ENCODE measurements around the gene NOTCH3.

The NOTCH3 gene

GRCh38 chr19:15237759-15238638 lies 37.2 kb upstream of the NOTCH3 start:
- no peak for DNase-seq (ENCODE audit: extremely low read depth in 1 of 2, low read depth in 1 of 2)

DNA sequence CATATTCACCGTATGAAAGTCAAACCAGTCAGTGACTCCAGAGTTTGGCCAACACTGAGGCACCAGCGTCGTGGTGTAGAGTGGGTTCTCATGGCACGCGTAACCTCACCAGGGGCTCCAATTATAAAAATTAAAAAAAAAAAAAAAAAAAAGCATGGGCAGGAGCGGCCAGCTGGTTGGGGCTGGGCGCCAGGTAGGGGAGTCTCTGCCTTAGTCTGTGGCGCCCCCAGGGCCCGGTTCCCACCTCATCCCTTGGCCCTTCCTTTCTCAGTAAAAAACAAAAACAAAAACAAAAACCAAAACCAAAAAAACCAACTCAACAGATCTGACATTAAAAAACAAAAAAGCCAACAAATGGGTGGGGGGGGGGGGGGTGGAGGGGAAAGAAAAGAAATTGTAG lies 36.1 kb upstream of the NOTCH3 start:
- no peak for DNase-seq (ENCODE audit: extremely low read depth in 1 of 2, low read depth in 1 of 2)

GRCh38 chr19:15235781-15236180 lies 35.0 kb upstream of the NOTCH3 start:
- no peak for DNase-seq (ENCODE audit: extremely low read depth in 1 of 2, low read depth in 1 of 2)

DNA sequence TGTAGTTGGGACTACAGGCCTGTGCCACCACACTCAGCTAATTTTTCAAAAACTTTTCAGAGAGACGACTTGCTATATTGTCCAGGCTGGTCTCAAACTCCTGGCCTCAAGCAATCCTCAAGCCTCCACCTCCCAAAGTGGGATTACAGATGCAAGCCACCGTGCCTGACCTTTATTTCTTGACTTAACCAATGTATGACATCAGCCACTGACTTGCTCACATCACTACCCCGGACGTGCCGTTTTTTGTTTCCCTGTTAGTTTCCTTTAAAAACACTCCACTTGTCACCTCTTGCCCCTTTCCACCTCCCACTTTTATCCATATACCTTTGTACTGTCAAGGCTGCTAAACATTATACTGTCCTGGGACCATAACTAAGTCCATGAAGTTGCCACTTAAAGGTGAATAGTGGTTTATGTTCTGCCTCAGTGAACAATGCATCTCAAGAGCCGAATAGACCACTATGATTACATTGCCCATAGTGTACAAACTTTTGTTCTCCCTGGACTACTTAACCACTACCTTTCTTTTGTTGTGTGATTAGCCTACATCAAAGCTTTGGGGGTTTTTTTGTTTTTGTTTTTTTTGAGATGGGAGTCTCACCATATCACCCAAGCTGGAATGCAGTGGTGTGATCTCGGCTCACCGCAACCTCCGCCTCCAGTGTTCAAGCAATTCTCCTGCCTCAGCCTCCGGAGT lies 33.8 kb upstream of the NOTCH3 start:
- no peak for DNase-seq (ENCODE audit: extremely low read depth in 1 of 2, low read depth in 1 of 2)

GRCh38 chr19:15231271-15231670 lies 30.5 kb upstream of the NOTCH3 start:
- DNase-seq (ENCODE audit: extremely low read depth in 1 of 2, low read depth in 1 of 2): no peak

GRCh38 chr19:15227261-15227660 lies 26.5 kb upstream of the NOTCH3 start:
- DNase-seq (ENCODE audit: extremely low read depth in 1 of 2, low read depth in 1 of 2): no peak

- DNase-seq (ENCODE audit: extremely low read depth in 1 of 2, low read depth in 1 of 2): no peak
Measured at GRCh38 chr19:15225760-15226159, 25.0 kb upstream of the NOTCH3 start.

DNA sequence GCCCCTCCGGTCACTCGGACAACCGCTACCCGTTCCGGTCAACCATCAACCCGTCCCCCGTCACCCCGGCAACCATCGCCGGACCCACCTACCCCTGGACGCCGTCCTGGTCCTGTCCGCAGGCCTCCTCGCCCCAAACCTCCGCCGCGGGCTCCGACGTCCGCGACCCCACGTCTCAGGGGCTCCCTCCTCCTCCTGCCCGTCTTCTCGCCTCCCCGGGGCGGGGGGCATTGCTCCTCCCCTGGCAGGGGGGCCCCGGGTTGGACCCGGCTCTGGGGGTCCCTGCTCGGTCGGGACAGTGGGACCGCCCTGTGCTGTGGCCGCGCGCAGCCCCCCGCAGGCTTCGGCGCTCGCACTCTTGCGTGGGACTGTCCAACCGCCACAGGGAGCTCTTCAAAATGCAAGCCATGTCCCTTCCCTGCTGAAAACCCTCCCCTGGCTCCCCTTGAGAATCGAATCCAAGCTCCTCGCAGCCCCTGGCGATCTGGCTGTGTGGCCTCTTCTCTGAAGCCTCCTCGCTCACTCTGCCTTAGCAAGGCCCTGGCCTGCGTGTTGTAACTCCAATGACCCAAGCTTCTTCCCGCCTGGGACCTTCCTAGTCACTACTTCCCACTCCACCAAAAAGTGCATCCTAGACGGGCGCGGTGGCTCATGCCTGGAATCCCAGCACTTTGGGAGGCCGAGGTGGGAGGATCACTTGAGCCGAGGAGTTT lies 23.0 kb upstream of the NOTCH3 start:
- no peak for DNase-seq (ENCODE audit: extremely low read depth in 1 of 2, low read depth in 1 of 2)

- DNase-seq (ENCODE audit: extremely low read depth in 1 of 2, low read depth in 1 of 2): peak; percentile 42 to 47
Measured at GRCh38 chr19:15222738-15223648, 22.2 kb upstream of the NOTCH3 start.

DNA sequence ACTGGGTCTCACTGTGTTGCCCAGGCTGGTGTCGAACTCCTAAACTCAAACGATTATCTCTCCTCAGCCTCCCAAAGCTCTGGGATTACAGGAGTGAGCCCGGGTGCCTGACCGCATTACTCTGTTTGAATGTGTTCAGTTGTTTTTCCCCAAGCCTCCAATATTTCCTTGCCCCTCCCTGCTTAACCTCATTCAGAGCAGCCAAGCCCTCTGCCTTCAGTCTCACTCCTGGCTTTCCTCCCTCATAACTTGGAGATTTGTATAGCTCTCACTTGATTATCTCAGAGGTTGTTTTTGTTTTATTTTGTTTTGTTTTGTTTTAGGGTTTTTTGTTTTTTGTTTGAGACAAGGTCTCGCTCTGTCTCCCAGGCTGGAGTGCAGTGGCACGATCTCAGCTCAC lies 20.0 kb upstream of the NOTCH3 start:
- no peak for DNase-seq (ENCODE audit: extremely low read depth in 1 of 2, low read depth in 1 of 2)

DNA sequence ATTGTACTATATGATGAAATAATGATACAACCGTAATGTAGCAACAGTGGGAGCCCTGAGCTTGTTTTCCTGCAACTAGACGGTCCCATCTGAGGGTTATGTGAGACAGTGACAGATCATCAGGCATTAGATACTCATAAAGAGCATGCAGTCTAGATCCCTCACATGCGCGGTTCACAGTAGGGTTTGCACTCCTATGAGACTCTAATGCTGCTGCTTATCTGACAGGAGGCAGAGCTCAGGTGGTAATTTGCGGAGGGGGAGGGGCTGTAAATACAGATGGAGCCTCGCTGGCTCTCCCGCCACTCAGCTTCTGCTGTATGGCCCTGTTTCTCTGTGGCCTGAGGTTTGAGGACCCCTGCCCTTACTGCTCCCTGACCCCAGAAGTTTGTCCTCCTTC lies 17.7 kb upstream of the NOTCH3 start:
- DNase-seq (ENCODE audit: extremely low read depth in 1 of 2, low read depth in 1 of 2): no peak

DNA sequence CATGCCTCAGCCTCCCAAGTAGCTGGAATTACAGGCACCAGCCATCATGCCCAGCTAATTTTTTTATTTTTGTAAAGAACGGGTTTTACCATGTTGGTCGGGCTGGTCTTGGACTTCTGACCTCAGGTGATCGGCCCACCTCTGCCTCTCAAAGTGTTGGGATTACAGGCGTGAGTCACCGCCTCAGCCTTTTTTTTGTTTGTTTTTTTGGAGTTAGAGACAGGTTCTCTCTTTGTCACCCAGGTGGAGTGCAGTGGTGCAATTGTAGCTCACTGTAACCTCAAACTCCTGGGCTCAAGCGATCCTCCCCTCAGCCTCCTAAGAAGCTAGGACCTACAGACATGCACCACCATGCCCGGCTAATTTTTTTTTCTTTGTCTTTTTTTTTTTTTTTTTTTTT lies 15.6 kb upstream of the NOTCH3 start:
- no peak for DNase-seq (ENCODE audit: extremely low read depth in 1 of 2, low read depth in 1 of 2)

- DNase-seq (ENCODE audit: extremely low read depth in 1 of 2, low read depth in 1 of 2): no peak
Measured at GRCh38 chr19:15213715-15214381, 13.1 kb upstream of the NOTCH3 start.

DNA sequence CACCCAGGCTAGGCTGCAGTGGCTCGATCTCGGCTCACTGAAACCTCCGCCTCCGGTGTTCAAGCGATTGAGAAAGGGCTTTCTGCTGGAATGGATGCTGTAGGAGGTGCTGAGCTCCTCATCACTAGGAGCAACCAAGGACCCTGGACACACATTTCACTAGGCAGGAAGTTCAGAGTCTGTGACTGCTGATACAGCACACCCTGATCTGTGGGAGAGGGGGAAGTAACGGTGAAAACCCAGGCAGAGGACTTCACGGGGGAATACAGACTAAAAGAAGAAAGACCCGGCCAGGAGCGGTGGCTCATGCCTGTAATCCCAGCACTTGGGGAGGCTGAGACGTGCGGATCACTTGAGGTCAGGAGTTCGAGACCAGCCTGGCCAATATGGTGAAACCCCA lies 11.9 kb upstream of the NOTCH3 start:
- DNase-seq (ENCODE audit: extremely low read depth in 1 of 2, low read depth in 1 of 2): no peak

DNA sequence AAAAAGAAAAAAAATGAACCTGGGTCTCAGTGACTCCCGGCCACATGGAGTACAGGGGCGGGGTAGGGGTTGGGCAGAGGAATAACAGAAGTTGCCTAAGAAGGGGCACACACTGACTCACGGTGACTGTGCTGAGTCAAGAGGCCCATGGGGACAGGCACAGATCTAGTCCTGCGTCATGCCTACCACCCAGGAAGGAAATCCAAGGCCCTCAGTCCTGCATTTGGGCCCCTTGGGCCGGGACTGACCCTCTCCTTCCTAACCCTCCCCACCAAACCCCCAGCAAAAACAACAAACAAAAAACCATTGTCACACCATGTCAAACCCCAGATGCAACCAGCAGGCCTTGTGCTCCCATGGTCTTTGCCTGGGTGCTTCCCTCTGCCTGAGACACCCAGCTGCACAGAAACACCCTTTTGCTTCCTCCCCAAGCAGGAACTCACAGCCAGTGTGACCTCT lies 9.6 kb upstream of the NOTCH3 start:
- no peak for DNase-seq (ENCODE audit: extremely low read depth in 1 of 2, low read depth in 1 of 2)

GRCh38 chr19:15201374-15202023 lies 704 bp upstream of the NOTCH3 start:
- DNase-seq (ENCODE audit: extremely low read depth in 1 of 2, low read depth in 1 of 2): no peak

DNA sequence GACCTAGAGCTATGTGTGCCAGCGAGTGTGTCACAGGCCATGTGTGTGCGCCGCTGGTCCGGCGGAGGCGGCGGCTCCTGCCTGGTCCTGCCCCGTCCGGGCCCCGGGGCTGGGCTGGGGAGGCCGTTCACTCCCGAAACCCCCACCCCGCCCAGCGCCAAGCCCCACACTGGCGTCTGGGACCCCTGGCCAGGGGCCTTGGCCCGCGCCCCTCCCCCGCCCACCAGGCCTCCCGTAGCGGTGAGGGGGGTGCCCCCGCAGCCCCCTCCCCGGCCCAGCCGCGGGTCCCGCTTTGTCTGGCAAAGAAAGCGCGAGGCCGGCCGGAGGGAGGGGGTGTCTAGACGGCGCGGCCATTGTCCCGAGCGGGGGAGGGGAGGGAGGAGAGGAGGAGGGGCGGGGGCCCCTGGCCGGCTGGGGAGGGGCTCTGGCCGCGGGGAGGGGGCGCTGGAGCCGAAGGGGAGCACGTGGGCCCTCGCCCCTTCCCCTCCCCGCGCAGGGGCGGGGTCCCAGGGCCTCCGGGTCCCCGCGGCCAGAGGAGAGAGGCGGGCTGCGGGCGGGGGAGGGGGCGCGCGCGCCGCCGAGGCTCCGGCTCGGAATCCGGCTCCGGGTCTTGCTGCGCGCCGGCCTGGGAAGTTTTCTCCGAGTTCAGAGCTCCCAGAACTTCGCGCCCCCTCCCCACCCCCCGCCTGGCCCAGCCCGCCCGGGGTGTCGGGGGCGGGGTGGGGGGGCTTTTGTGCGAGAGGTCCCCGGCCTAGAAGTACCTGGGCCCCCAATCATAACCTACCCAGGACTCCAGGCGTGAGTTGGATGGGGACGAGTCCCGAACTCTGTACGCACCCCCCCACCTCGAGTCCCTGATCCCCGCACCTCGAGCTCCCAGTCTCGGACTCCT lies 888 bp downstream of the NOTCH3 start:
- DNase-seq (ENCODE audit: extremely low read depth in 1 of 2, low read depth in 1 of 2): no peak

DNA sequence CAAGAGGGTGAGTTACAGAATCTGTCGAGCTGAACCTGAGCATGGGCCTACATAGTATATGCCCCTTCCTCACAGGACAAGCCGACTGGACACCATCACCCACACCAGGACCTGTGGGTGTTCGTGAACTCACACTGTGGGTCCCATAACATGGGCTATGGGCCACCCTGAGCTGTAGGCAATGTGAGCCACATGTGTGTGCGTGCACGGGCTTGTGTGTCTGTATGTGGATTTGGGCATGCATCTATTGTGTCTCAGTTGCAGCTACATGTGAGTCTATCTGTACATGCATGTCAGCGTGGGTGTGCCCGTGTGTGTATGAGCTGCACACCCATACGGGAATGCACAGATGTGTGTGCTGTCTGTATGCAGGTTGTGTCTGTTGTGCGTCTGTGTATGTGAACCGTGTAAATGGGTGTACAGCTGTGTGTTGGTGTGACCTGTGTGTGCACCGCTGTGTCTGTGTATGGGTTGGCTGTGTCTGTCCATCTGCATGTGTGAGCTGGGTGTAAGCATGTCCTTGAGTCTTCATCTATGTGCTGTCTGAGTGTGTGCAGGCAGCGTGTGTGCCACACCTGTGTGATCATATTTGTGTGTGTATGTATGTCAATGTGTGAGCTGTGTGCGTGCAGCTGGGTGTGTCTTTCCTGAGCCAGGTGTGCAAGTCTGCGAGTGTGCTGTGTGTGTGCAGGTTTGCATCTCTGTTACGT lies 1.7 kb downstream of the NOTCH3 start:
- no peak for DNase-seq (ENCODE audit: extremely low read depth in 1 of 2, low read depth in 1 of 2)

Measured in activated CD8-positive, alpha-beta memory T cell treated with anti-CD3 and anti-CD28 coated beads for 1 hour (primary cell).